Hindlimb muscle (tissue), 1 donor: ENCODE results near the gene FARS2. TPM values are rescaled to one million over a fixed set of nuclear protein-coding genes. Genes with fewer than 3 reads are reported as not detected.
"Not testable (repeated sequence)": the region's sequence is repeated elsewhere in the genome, so short reads cannot be mapped to it uniquely, and the experiment has no call there.

Experiments
- DNase-seq: peaks from one replicate; pipeline ENCODE4 v3.0.0-alpha.2; 2013
- polyA plus RNA-seq: library from polyadenylated mRNA; unstranded; fragments of 120-200 nt; gene quantifications from one replicate; pipeline ENCODE4 v1.2.1, GENCODE V29; 2013; ENCODE audit not compliant: insufficient read length

The FARS2 gene
- polyA plus RNA-seq, 1 donor, result 12.0 TPM

GRCh38 chr6:5771759-5772390 lies 510.6 kb downstream of the FARS2 start:
- no peak for DNase-seq

GRCh38 chr6:5772408-5773120 lies 511.3 kb downstream of the FARS2 start:
- DNase-seq, result no peak

- no peak for DNase-seq
Measured at GRCh38 chr6:5776104-5776503, 514.8 kb downstream of the FARS2 start.

- DNase-seq, result no peak
Measured at GRCh38 chr6:5776706-5777390, 515.5 kb downstream of the FARS2 start.

GRCh38 chr6:5778317-5778857 lies 517.1 kb downstream of the FARS2 start:
- DNase-seq, result no peak

- no peak for DNase-seq
Measured at GRCh38 chr6:5778906-5779305, 517.6 kb downstream of the FARS2 start.

GRCh38 chr6:5781019-5781418 lies 519.7 kb downstream of the FARS2 start:
- no peak for DNase-seq

- no peak for DNase-seq
Measured at GRCh38 chr6:5781966-5782556, 520.7 kb downstream of the FARS2 start.

GRCh38 chr6:5782783-5783547 lies 521.7 kb downstream of the FARS2 start:
- no peak for DNase-seq

- DNase-seq, result no peak
Measured at GRCh38 chr6:5783584-5784089, 522.3 kb downstream of the FARS2 start.

GRCh38 chr6:5785249-5785648 lies 523.9 kb downstream of the FARS2 start:
- no peak for DNase-seq

- no peak for DNase-seq
Measured at GRCh38 chr6:5786321-5786968, 525.1 kb downstream of the FARS2 start.

GRCh38 chr6:5786969-5787720 lies 525.8 kb downstream of the FARS2 start:
- no peak for DNase-seq

GRCh38 chr6:5789426-5789825 lies 528.1 kb downstream of the FARS2 start:
- not testable (repeated sequence) for DNase-seq

GRCh38 chr6:5796555-5796954 lies 535.2 kb downstream of the FARS2 start:
- DNase-seq, result not testable (repeated sequence)

GRCh38 chr6:5806406-5806805 lies 545.1 kb downstream of the FARS2 start:
- not testable (repeated sequence) for DNase-seq

- no peak for DNase-seq
Measured at GRCh38 chr6:5809450-5809849, 548.1 kb downstream of the FARS2 start.

- DNase-seq, result no peak
Measured at GRCh38 chr6:5811997-5812396, 550.7 kb downstream of the FARS2 start.

GRCh38 chr6:5813625-5814027 lies 552.3 kb downstream of the FARS2 start:
- DNase-seq, result no peak

- no peak for DNase-seq
Measured at GRCh38 chr6:5814116-5814515, 552.8 kb downstream of the FARS2 start.

GRCh38 chr6:5814901-5815300 lies 553.6 kb downstream of the FARS2 start:
- no peak for DNase-seq
